ENCODE results near the gene ZSWIM6.

- no peak for TF ChIP-seq EZH2 (IDR thresholded peaks at IDR 0.05; ENCODE audit: low read length, unreplicated experiment)
- no peak for TF ChIP-seq CTCF (conservative IDR thresholded peaks at IDR 0.05; ENCODE audit: low read depth, low read length)
- no peak for TF ChIP-seq EZH2phosphoT487 (IDR thresholded peaks at IDR 0.05; ENCODE audit: borderline replicate concordance, low read length)
Measured at GRCh38 chr5:61570767-61571166, 238.7 kb downstream of the ZSWIM6 start.

Measured in PC-3 (cell line).